H1 (cell line): ENCODE results near the gene CEP95. TPM values are rescaled to one million over a fixed set of nuclear protein-coding genes. Genes with fewer than 3 reads are reported as not detected.

Source experiments
- CTCF ChIA-PET: fragments of 300-600 bp; sonication (Branson Sonifier 250); formaldehyde crosslinking; loops from one replicate; lab custom pipeline; 2021; ENCODE audit not compliant: partially characterized antibody; lab: Charles Lee
- POLR2A ChIA-PET: fragments of 300-600 bp; sonication (Branson Sonifier 250); formaldehyde crosslinking; loops from one replicate; lab custom pipeline; 2021; ENCODE audit warnings: inconsistent platforms; ENCODE audit not compliant: partially characterized antibody; lab: Charles Lee
- DNase-seq, 2 experiments: peaks; one replicate each; pipeline versions ENCODE4 v3.0.0 to v3.0.0-alpha.2; 2010 to 2022; ENCODE audit warnings: low spot score in 2 of 2, low read depth in 1 of 2, mixed read lengths in 1 of 2
- FAIRE-seq: peaks from 2 replicates; lab custom pipeline; 2011; peaks lifted over from hg19 to GRCh38; lab: Jason Lieb, UNC
- H2AFZ ChIP-seq: 2 replicates; pipeline ENCODE4 v1.8.1; 2012; ENCODE audit warnings: low read length, inconsistent platforms
- H2AK5ac ChIP-seq: 2 replicates; pipeline ENCODE4 v1.6.1; 2013; ENCODE audit warnings: low read depth, low read length
- H2BK120ac ChIP-seq: replicated peaks from 2 replicates; pipeline ENCODE3; 2013; ENCODE audit warnings: low read depth, low read length, inconsistent platforms
- H2BK12ac ChIP-seq: 2 replicates; pipeline ENCODE4 v1.6.1; 2013; ENCODE audit warnings: low read depth, low read length
- H2BK15ac ChIP-seq: 2 replicates; pipeline ENCODE4 v1.6.1; 2013; ENCODE audit warnings: low read length
- H2BK20ac ChIP-seq: 2 replicates; pipeline ENCODE4 v1.6.1; 2013; ENCODE audit warnings: low read length
- H2BK5ac ChIP-seq: 2 replicates; pipeline ENCODE4 v1.6.1; 2013; ENCODE audit warnings: low read depth, low read length
- H3K14ac ChIP-seq: 2 replicates; pipeline ENCODE4 v1.6.1; 2013; ENCODE audit warnings: inconsistent platforms; ENCODE audit not compliant: insufficient read length
- H3K18ac ChIP-seq: 2 replicates; pipeline ENCODE4 v1.6.1; 2013; ENCODE audit warnings: low read length; ENCODE audit errors: extremely low read depth
- H3K23ac ChIP-seq: 2 replicates; pipeline ENCODE4 v1.6.1; 2013; ENCODE audit warnings: inconsistent platforms; ENCODE audit not compliant: insufficient read length
- H3K23me2 ChIP-seq: 2 replicates; pipeline ENCODE4 v1.6.1; 2013; ENCODE audit warnings: low read depth, low read length
- H3K27ac ChIP-seq: 2 replicates; pipeline ENCODE4 v1.6.1; 2011; ENCODE audit warnings: low read depth, low read length, inconsistent platforms
- H3K27me3 ChIP-seq, 4 experiments: replicated peaks in 1 of 4; 1 replicate in 1 of 4; 2 replicates in 3 of 4; pipeline versions ENCODE4 v1.6.1 to v1.8.1; 2011 to 2013; ENCODE audit warnings: low read length in 3 of 4, mild to moderate bottlenecking in 3 of 4, inconsistent platforms in 2 of 4, mixed read lengths in 2 of 4, moderate library complexity in 1 of 4; ENCODE audit not compliant: control insufficient read depth in 3 of 4, insufficient read depth in 3 of 4; ENCODE audit errors: extremely low read depth in 1 of 4
- H3K36me3 ChIP-seq, 4 experiments: 2 replicates each; pipeline versions ENCODE4 v1.6.1 to v1.8.1; 2011 to 2013; ENCODE audit warnings: mild to moderate bottlenecking in 4 of 4, low read length in 3 of 4, moderate library complexity in 2 of 4, control low read depth in 1 of 4, inconsistent platforms in 1 of 4; ENCODE audit not compliant: insufficient read depth in 4 of 4, control insufficient read depth in 2 of 4
- H3K4ac ChIP-seq: replicated peaks from 2 replicates; pipeline ENCODE3; 2013; ENCODE audit warnings: low read length, low read depth, mixed read lengths, inconsistent platforms; ENCODE audit not compliant: insufficient read length
- H3K4me1 ChIP-seq, 4 experiments: replicated peaks in 1 of 4; 1 replicate in 1 of 4; 2 replicates in 3 of 4; pipeline versions ENCODE4 v1.6.1 to v1.8.1; 2011 to 2013; ENCODE audit warnings: low read length in 3 of 4, inconsistent platforms in 2 of 4, mixed read lengths in 1 of 4; ENCODE audit not compliant: insufficient read depth in 4 of 4, control insufficient read depth in 3 of 4
- H3K4me2 ChIP-seq, 2 experiments: 2 replicates each; pipeline versions ENCODE4 v1.6.1 to v1.8.1; 2011 to 2013; ENCODE audit warnings: low read depth in 2 of 2, low read length in 2 of 2, control low read depth in 1 of 2, inconsistent platforms in 1 of 2, mild to moderate bottlenecking in 1 of 2; ENCODE audit not compliant: insufficient read depth in 1 of 2
- H3K4me3 ChIP-seq, 4 experiments: fragments of 200-600, 300-600 bp in 1 of 4; sonication (generic), shearing (Covaris generic), sonication (Bioruptor Twin) in 1 of 4; 2 replicates each; pipeline versions ENCODE4 v1.5.1 to v1.8.1; 2011 to 2016; ENCODE audit warnings: low read length in 4 of 4, low read depth in 3 of 4, control low read depth in 2 of 4, inconsistent platforms in 2 of 4, mild to moderate bottlenecking in 2 of 4, mixed read lengths in 1 of 4, moderate library complexity in 1 of 4; ENCODE audit not compliant: insufficient read depth in 2 of 4; ENCODE audit errors: extremely low read depth in 1 of 4
- H3K56ac ChIP-seq: replicated peaks from 2 replicates; pipeline ENCODE3; 2013; ENCODE audit warnings: low read depth, mild to moderate bottlenecking, mixed read lengths, low read length, inconsistent platforms; ENCODE audit not compliant: insufficient read length
- H3K79me1 ChIP-seq: 2 replicates; pipeline ENCODE4 v1.6.1; 2013; ENCODE audit warnings: low read depth, low read length, control low read depth
- H3K79me2 ChIP-seq, 2 experiments: 2 replicates each; pipeline versions ENCODE4 v1.6.1 to v1.8.1; 2012 to 2013; ENCODE audit warnings: low read length in 2 of 2, mild to moderate bottlenecking in 2 of 2, inconsistent platforms in 1 of 2; ENCODE audit not compliant: insufficient read depth in 2 of 2, control insufficient read depth in 1 of 2
- H3K9ac ChIP-seq, 4 experiments: replicated peaks in 1 of 4; 1 replicate in 1 of 4; 2 replicates in 3 of 4; pipeline versions ENCODE4 v1.6.1 to v1.8.1; 2011 to 2013; ENCODE audit warnings: low read depth in 3 of 4, low read length in 3 of 4, control low read depth in 2 of 4, mild to moderate bottlenecking in 2 of 4, moderate library complexity in 2 of 4, inconsistent platforms in 1 of 4; ENCODE audit errors: extremely low read depth in 1 of 4
- H3K9me3 ChIP-seq, 2 experiments: 2 replicates each; pipeline versions ENCODE4 v1.6.1 to v1.8.1; 2012 to 2013; ENCODE audit warnings: mild to moderate bottlenecking in 2 of 2, moderate library complexity in 2 of 2, control low read depth in 1 of 2, inconsistent platforms in 1 of 2, low read depth in 1 of 2, low read length in 1 of 2, mixed read lengths in 1 of 2; ENCODE audit not compliant: insufficient read depth in 2 of 2
- H4K20me1 ChIP-seq, 2 experiments: replicated peaks in 1 of 2; 2 replicates each; pipeline versions ENCODE3 to v1.8.1; 2011 to 2013; ENCODE audit warnings: inconsistent platforms in 2 of 2, low read length in 2 of 2, mild to moderate bottlenecking in 1 of 2; ENCODE audit not compliant: insufficient read depth in 2 of 2, control insufficient read depth in 1 of 2
- H4K5ac ChIP-seq: 2 replicates; pipeline ENCODE4 v1.6.1; 2013; ENCODE audit warnings: low read length, low read depth, mixed read lengths, inconsistent platforms; ENCODE audit not compliant: insufficient read length
- H4K8ac ChIP-seq: 2 replicates; pipeline ENCODE4 v1.8.0; 2013; ENCODE audit warnings: mild to moderate bottlenecking, moderate library complexity, low read length, inconsistent platforms; ENCODE audit not compliant: insufficient read depth; ENCODE audit errors: extremely low read depth
- H4K91ac ChIP-seq: replicated peaks from 2 replicates; pipeline ENCODE3; 2013; ENCODE audit warnings: low read length, mixed read lengths, inconsistent platforms; ENCODE audit not compliant: insufficient read length
- POLR2A ChIP-seq, 2 experiments: IDR thresholded peaks; 1 replicate in 1 of 2; 2 replicates in 1 of 2; pipeline ENCODE4 v1.6.1; 2011; ENCODE audit warnings: low read depth in 2 of 2, low read length in 2 of 2, mild to moderate bottlenecking in 2 of 2; ENCODE audit errors: control extremely low read depth in 1 of 2
- TAF7 ChIP-seq: optimal IDR thresholded peaks from 2 replicates; pipeline ENCODE3; 2011; ENCODE audit warnings: low read depth, mild to moderate bottlenecking, inconsistent platforms, low read length, moderate library complexity, borderline replicate concordance
- USF2 ChIP-seq: IDR thresholded peaks from 2 replicates; pipeline ENCODE4 v1.6.1; 2011; ENCODE audit warnings: low read length, improper control_type of control experiment
- WGBS, 2 experiments: shearing (Covaris generic) in 1 of 2; methylation state at CpG; one replicate each; pipeline versions ENCODE4 v1.1.6 to v1.1.7; 2013 to 2015; ENCODE audit warnings: low lambda C conversion rate in 2 of 2, mixed read lengths in 2 of 2, inconsistent platforms in 1 of 2, low coverage in 1 of 2, missing lambda C conversion rate in 1 of 2; ENCODE audit not compliant: insufficient replicate concordance in 2 of 2, insufficient coverage in 1 of 2, insufficient read length in 1 of 2; ENCODE audit errors: extremely low coverage in 1 of 2, missing lambda C conversion rate in 1 of 2; 5-methylcytosine and 5-hydroxymethylcytosine counted together
- polyA plus RNA-seq, 7 experiments: library from polyadenylated mRNA; depleted of rRNA in 3 of 7; stranded (reverse) in 5 of 7; unstranded in 2 of 7; fragments of >200 nt in 5 of 7; fragments of 200-250 nt in 2 of 7; gene quantifications; 1 replicate in 5 of 7; 2 replicates in 1 of 7; 4 replicates in 1 of 7; pipeline versions ENCODE4 v1.2.1 to v1.2.3, GENCODE V29; 2011 to 2013; ENCODE audit warnings: missing spikeins in 2 of 7, mixed read lengths in 2 of 7
- total RNA-seq: library from RNA; stranded (reverse); fragmentation: NEBNext Ultra II Directional; extraction: Animal tissue kit (Norgen Biotek cat#: 25700); gene quantifications from 2 replicates; pipeline ENCODE4 v1.2.1, GENCODE V29; 2021

The CEP95 gene
- total and polyA plus RNA-seq, 2 of the 8 experiments (the other 6 are each of a cell fraction or from before 2014, with no cell fraction given) = 22.3 to 51.5 TPM

DNA sequence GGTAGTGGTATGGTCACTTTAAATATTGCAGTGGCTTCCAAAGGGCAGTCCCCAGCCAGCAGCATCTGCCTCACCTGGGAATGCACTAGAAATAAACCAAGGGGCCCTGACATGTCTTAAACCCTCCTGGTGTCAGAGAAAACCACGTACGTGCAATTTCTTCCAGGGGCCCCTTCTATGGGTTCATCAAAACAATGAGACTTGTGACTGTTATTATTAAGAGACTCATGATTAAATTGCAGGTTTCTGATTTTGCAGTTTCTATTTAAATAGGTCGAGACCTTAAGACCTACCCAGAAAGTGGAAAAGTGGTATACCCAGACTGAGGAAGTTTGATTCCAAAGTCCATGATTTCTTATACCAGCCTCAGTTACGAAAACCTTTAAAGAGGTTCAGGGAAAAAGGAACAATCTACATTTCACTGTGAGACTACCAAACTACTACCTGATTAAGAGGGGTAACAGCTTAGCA, 9.2 kb upstream of the CEP95 start:
- DNase-seq (no peak), FAIRE-seq (no peak)
- TF ChIP-seq POLR2A (IDR thresholded peaks at IDR 0.05; ENCODE audit: control extremely low read depth in 1 of 2, low read depth in 2 of 2, low read length in 2 of 2) (0 out of 3 replicates have a peak, but pooled peaks of 1 of the 2 experiments have one; percentile 11), TAF7 (peak; percentile 14), USF2 (no peak)
- no peak overlapping the region for H3K18ac ChIP-seq
- WGBS, 2 experiments = 60% methylated on average over 4 of the region's 4 CpGs; no CpG with 5 or more reads in 1 of the 2 experiments
- no peaks in the 10 kb centered on the region for H3K27me3 ChIP-seq
- peak overlapping the region; percentile 67 to 92 (median 80); a peak in 7 of 8 replicates for H3K4me3 ChIP-seq
- H3K36me3 ChIP-seq = peaks cover 30 to 58% (median 41%) of the 10 kb centered on the region in 4 experiments
- H2BK20ac ChIP-seq = no peak overlapping the region
- no peak overlapping the region for H4K8ac ChIP-seq
- no peak overlapping the region for H3K14ac ChIP-seq
- no peak overlapping the region for H2AK5ac ChIP-seq
- POLR2A ChIA-PET = interaction anchor here (1.0 to 11.8 kb wide), 27 partner anchors 7 to 352 kb away, joined by 3 to 320 read pairs (median 5); partner anchors contain the start of genes CEP95, DDX5 and SMURF2
- peaks cover 0 to 7% (median 3%) of the 10 kb centered on the region in 4 experiments; a peak in 5 of 7 replicates for H3K4me1 ChIP-seq
- H2BK15ac ChIP-seq = no peak overlapping the region
- H3K9me3 ChIP-seq = no peaks in the 10 kb centered on the region
- H4K91ac ChIP-seq = no peak overlapping the region
- H3K79me2 ChIP-seq = peaks cover 10 to 56% of the 10 kb centered on the region in 2 experiments
- peaks cover 6% of the 10 kb centered on the region for H3K79me1 ChIP-seq
- no peak overlapping the region for H4K5ac ChIP-seq
- H3K9ac ChIP-seq = peak overlapping the region in 1 of 4 experiments; percentile 57; a peak in 2 of 7 replicates
- H2BK12ac ChIP-seq = no peak overlapping the region
- no peak overlapping the region for H3K23ac ChIP-seq
- H4K20me1 ChIP-seq = peaks cover 7 to 14% of the 10 kb centered on the region in 2 experiments
- CTCF ChIA-PET = interaction anchor here (1.2 to 4.6 kb wide), 3 partner anchors 13 to 78 kb away, joined by 3 to 29 read pairs (median 6); no protein-coding TSS in a partner anchor
- no peak overlapping the region for H2BK5ac ChIP-seq
- no peak overlapping the region for H3K4ac ChIP-seq
- H3K23me2 ChIP-seq = peaks cover 6% of the 10 kb centered on the region
- no peak overlapping the region for H2AFZ ChIP-seq
- no peak overlapping the region for H3K56ac ChIP-seq
- no peak overlapping the region for H3K27ac ChIP-seq
- no peak overlapping the region for H2BK120ac ChIP-seq
- H3K4me2 ChIP-seq = peak overlapping the region; percentile 83 to 92
